Limb (tissue), 2 donors: ENCODE data around the gene PRG2.

ENCODE experiments used
- DNase-seq, 2 donors: peaks; one replicate each; pipeline ENCODE4 v3.0.0-alpha.2; 2016; ENCODE audit errors: extremely low spot score in 2 of 2

The PRG2 gene, protein sequence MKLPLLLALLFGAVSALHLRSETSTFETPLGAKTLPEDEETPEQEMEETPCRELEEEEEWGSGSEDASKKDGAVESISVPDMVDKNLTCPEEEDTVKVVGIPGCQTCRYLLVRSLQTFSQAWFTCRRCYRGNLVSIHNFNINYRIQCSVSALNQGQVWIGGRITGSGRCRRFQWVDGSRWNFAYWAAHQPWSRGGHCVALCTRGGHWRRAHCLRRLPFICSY

DNA sequence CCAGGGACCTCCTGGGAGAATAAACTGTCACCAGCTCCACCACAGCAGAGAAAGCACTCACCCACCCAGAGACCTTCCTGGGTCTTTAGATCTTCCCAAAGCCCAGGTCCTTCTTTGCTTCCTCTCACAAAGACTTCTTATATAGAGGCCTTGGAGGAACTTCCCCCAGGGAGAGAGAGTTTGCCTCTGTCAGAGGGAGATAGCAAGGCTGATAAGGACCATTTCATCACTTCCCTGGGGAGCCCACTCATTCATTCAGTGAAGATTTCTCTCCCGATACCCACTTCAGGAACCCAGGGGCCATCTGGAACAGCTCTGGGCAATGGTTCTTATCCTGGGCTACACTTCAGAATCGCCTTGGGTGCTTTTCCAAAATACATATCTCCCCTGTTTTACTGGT is at the start of gene PRG2:
Gene PRG2, minus strand, starts transcription at position 116 of the 400 bp plus-strand sequence. CDS start 706 bp downstream, outside the sequence.
- no peak for DNase-seq

DNA sequence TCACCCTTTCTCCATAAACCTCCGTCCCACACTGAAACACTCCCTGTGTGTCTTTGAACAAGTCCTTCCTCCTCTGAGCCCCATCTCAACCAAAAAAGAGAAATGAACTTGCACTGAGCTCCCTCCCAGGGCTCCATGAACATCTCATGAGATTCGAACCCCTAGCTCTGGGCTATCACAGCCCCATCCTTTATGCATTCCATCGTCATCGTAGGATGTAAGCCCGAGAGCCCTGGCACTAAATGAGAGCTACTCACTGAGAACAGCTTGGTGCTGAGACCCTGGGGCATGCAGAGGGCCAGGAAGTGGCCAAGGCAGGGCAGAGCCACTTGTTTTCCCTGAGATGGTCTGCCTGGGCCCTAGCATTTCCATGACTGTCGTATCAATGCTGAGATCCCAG is 49.3 kb upstream of the PRG2 start:
- no peak for DNase-seq

DNA sequence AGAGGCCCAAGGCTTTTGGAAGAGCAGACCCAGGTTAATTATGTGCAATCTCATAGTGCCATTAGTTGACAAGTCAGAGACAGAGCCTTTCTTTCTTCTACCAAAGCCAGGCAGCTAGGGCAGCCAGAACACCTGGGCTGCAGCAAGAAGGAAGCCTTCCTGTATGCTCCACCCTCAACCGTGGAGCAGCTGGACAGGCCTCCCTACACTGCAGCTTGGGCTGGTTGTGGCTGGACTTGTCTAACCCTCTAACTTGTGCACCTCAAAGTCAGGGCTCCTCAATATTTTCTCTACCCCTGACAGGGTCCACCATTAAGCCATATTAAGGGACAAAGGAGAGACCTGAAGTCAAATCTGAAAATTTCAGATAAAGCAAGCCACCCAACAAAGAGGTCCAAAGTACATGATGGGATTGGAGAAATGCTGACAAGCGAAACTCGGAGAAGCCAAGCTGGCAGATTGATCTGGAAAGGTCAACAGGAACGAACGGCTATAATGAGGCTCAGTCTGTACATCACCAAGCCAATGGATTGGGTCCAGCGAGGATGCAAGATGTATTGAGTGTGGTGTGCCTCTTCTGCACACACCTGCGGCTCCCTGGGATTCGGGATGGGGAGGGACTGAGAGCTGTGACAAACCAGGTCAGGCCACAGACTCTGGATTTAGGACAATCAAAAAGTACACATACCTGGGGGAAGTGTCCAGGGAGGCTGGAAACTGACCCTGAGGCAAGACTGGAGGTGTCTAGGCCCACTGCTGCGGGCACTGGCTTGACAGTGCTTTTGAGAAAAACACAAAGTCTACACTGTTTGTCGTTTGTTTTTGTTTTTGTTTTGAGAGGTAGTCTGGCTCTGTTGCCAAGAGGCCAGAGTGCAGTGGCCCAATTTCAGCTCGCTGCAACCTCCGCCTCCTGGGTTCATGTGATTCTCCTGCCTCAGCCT is 48.2 kb upstream of the PRG2 start:
- DNase-seq = no peak

DNA sequence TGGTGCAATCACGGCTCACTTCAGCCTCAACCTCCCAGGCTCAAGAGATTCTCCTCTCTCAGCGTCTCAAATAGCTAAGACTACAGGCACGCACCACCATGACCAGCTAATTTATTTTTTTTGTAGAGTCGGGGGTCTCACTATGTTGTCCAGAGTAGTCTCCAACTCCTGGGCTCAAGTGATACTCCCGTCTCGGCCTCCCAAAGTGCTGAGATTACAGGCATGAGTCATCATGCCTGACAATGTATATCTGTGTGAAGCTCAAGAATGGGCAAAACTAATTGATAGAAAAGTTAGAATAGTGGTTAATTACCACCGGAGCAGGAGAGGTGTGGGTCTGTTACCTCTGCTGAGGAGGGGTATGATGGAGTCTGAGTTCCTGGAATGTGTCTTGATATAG is 45.6 kb upstream of the PRG2 start:
- no peak for DNase-seq

DNA sequence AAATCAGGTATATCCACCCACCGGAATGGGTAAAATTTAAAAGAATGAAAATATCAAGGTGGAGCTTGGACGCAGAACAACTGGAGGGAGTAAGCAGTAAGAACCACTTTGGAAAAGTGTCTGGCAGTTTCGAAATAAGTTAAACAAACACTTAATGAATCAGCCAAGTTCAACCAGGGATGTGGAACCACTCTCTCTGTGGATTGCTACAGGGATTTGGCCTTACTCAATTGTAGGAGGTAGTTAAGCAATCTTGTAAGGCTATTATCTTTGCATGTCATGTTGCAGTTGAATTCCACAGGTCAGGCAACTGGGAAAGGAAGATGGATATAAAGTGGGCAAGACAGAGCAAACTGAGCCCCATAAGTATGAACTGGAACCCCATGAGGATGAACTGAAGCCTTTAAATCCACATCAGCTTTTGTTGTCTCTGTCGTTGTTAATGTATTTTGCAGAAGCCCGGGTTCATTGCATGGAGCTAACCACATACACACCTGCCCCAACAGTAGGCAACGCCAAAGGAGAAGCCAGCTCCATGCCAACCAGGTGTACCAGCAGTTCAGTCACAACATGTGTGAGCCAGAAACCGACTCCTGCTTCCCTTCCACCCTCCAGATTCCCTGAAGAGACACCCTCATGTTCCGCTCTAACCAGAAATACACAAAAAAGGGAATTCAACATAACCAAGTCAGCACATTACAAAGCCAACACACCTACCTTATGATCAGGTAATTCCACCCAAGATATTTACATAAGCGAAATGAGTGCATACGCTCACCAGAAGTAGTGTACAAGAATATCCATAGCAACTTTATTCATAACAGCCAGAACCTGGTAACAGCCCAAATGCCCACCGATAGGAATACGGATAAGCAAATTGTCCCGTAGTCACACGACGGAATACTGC is 44.4 kb upstream of the PRG2 start:
- no peak for DNase-seq

DNA sequence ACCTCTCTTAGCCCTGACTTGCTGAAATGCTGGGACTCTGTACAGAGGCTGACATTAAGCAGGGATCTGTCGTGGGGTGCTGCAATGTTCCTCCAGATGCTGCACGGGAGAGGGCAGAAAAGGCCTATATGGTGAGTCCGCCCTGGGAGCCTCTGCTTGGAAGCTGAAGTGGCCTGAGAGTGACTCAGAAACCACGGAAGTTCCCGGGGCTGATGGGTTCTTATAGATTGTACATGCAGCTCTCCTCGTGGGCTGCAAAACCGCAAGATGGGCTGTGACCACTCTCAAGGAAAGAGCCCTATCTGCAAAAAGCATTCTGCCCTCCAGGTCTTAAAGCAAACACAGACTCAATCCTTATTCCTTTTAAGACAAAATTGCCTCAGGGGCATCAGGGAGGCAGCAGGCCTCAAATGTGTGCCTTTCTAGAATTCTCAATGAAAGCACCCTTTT is 42.3 kb upstream of the PRG2 start:
- DNase-seq = no peak

DNA sequence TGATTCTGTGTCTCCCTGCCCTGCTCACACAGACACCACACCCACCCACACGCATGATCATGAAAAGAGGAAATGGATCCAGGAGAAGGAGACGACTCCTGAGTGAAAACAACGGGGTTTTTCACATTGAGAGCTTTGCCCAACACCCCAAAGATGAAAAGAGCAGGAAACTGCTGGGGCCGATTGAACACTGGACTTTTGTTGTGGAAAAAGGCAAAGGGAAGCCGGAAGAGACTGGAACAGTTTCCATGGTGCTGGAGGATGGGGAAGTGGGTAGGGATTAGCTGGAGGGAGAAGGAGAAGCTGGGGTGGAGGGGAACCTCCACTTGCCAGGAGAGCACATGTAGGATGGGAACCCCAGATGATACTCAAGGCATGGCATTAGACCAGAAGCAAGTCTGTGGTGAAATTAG is 41.7 kb upstream of the PRG2 start:
- no peak for DNase-seq

DNA sequence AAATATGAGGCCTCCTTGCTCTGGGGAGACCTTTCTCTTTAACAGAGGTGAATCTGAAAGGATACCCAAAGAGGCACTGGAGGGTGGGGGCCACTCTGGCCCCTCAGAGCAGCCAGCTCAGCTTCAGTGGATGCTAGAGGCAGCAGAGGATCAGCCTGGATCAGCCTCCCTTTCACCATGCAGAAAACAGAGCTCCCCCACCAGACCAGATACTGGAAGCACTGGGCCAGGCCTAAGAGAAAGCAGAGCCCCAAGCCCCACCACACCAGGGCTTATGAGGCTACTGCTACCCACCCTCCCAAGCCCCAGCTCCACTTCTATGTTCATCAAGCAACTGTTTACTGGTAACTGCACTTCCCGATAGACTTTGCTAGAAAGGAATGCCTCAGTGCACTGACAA is 40.5 kb upstream of the PRG2 start:
- DNase-seq = no peak

DNA sequence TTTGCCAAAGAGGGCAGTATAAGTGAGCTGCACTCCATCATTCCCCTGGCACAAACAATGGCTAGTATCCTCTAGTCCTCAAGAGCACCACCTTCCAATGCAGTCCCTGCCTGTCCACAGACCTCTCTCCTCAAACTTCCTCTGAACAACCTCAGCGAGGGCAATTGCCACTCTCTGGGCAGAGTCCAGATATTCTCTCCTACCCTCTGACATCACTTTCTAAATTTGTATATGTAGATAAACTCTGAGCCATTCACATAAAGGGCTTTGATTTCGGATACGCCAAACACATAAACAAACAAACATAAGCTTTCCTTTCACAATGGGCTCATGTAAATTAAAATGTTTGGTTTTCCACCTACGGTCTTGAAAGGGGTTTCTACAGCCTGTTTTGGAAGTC is 39.5 kb upstream of the PRG2 start:
- no peak for DNase-seq

DNA sequence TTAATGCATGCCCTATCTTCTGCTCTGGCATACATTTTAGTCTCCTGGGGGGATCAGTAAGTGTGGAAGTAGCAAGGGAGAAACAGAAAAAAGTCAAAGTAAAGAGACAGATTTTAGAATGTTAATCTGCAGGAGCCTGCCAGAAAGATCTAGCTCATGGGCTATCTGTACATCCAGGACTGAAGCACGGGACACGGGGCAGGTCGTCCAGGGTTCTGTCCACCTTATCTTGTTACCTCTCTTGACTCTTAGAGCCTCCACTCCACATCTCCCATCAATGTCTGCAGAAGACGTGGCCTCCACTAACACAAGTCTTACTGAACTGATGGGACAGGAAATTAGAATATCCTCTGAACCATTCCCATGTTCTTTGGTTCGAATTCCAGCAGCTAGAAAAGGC is 38.2 kb upstream of the PRG2 start:
- DNase-seq = no peak

DNA sequence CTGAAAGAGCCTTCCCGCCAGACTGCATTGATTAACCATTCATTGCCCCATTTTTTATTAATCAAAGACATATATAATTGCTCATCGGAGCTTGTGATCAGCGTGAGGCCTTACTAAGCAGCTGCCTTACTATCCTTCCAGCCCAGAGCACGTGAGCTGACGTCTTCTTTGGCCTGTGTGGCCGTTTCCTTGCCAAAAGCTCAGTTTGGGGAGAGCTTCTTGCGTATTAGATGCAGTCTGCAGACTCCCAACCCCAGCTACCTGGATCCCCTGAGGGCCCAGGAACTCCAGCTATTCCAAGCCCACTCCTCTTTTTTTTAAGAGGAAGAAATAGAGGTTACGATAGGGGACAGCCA is 37.3 kb upstream of the PRG2 start:
- DNase-seq = peak in 1 of 2 donors; percentile 74

DNA sequence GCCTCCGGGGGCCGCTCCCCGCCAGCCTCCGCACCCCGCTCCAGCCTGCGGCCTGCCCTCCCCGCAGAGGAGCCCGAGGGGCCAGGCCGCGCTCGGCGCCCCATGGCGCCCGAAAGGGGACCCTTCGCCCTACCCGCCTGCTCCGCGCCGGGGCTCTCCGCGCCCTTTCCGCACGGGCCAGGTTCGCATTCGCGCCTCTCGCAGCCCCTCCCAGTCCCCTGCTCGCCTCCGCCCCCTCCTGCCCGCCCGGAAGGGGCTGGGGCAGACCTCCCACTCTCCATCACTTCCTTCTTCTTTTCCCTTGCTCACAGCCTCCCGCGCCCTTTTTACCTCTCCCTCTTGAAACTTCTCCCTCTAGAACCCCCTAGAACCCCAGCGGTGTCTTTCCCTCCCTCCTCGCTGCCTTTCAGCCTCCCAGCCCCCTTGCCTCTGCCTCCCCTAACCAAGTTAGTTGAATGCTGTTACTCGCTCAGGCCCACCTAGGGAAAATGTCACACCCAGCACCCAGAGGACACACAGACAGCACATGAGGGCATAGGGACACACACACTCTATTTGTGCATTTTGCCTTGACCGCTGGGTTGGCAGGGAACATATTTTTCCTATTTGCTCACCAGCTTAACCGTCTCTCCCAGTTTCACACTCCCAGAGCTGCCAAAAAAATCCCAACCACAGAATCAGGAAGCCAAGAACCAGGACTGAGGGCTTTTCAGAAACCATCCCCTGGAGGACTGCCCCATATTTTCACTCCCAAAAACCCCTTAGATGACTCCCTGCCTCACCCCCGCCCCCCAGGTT is 36.7 kb upstream of the PRG2 start, which contains the start of gene SLC43A3:
Gene SLC43A3, minus strand, starts transcription at position 193 of the 798 bp plus-strand sequence. CDS start 949 bp downstream, outside the sequence.
- peak; percentile 84 for DNase-seq

DNA sequence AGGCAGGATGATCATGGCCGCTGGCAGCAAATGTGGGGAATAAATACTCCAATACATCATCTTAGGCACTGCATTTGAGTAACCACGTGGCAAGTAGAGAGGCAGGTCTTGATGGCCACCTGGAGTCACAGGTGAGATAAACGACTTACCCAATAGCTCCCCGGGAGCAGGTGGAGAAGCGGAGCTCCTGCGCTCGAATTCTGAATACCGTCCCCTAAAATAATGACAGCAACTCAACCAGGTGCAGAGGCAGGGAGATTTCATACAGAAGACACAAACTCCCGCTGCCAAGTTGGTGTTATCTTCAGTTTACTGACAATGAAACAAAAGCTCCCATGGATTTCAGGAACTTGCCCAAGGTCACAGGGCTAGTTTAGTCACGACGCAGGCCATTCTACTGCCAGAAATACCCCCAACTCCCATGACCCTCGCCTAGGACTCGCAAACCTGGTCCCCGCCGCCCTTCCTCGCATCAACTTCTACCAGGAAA is 36.0 kb upstream of the PRG2 start:
- no peak for DNase-seq

DNA sequence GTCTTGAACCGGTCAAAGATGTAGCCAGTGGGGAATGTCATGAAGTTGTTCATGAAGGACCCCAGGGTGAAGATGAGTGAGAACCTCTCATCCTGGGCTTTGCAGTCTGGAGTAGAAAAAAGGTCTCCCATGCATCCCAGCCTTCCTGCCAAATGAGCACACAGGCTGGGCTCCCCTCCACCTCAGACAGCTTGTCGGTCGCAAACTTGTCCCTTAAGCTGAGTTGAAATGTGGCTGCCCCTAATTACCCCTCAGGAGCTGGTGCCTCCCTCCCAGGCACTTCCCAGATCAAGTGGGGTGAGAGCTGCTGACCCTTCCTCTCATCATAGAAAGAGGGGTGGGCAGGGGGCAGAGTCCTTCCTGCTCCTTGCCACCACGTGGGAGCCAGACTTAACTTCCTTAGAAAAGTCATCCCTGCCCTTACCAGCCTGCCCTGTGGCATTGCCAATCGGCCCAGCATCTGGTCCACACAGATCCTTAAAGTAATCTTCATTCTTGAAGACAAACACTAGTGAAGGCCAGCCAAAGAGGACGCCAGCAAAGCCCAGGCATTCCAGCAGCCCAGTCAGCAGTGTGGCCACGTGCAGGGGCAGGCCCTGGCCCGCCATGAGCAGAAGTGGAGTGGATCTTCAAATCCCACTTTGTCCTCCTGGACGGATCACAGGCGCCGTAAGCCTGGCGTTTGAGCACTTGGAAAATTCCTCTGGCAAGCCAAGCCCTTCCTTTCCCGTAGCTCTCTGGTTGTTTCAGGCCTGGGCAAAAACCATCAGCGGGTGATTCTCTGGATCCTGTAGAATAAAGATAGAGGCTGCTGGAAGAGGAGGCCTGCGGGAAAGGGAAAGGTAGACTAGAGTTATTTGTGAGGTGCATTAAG is 35.4 kb upstream of the PRG2 start:
- peak; percentile 37 to 40 for DNase-seq

DNA sequence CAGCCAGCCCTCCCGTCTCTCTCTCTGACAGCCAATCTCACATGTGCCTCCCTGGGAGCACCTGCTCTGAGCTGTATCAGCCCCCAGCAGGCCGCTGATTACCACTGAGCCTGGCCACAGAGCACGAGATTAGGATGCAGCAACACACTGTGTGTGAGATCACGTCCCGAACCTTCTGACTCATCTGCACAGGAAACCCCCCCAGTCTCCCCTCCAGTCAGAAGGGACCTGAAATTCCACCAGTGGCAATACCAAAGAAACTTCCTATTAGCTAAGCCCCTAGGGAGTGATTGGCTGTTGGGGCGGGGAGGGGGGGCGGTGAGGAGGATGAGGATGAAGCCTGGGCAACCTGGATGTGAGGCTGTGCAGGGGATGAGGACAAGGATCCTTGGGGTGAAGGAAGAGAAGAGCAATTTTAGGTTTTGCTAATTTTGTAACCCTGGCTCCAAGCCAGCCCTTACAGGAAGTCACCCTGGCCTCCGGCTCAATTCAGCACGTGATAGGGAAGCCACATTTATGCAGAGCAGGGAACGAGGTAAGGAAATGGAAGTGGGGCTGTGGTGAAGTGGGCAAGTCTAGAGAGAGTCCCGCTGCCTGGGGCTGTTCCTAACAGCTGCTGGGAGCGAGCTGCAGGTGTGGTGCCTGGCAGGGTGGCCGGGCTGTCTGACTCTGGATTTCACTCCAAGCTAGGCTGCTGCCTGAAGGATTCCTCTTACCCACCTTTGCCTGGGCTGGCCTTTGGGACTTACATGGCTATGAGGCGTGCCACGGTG is 34.5 kb upstream of the PRG2 start:
- DNase-seq = peak; percentile 25 to 51

DNA sequence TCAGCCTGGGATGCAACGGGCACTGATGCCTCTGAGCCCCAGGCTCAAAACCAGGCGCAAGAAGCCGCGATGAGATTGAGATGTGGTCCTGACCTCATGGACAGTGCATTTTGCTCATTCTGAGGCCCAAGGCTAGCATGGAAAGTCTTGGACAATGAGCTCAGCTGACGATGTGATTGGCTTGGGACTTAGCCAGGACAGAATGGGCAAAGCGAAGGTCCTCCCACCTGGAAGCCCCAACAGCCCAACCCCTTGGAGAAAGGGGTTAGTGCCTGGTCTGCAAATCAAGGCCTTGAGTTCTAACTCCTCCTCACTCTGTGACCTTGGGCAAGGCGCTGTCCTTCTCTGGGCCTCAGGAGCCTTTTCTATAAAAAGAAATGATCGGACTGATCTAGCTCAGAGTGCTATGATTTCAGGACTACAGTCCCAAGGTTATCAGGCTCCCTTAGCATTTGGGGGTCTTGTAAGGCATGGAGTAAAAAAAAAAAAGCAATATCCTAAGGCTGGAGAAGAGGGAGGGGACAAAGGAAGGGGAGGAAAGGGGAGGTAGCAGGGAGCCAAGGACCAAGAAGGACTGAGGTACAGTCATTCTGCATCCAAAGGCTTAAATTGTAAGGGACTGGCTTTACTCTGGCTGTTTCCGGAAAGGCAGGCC is 33.8 kb upstream of the PRG2 start:
- no peak for DNase-seq

DNA sequence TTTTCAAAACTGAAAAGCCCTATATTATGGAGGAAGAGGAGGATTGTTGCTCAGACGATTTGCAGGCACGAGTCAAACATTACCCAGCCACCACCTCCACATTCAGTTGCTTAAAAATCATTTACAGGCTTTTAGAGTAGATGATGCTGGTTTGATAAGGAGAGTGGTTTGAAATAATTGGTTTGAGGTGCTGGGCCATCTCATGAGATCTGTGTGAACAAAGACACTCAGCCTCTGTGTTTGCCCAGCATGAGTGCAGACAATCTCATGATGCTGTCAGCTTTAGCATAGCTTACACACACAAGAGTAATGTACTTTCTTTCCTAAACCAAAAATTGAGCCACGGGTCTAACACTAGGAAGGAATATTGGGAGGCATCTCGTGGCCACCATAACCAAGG is 32.2 kb upstream of the PRG2 start:
- DNase-seq = no peak

DNA sequence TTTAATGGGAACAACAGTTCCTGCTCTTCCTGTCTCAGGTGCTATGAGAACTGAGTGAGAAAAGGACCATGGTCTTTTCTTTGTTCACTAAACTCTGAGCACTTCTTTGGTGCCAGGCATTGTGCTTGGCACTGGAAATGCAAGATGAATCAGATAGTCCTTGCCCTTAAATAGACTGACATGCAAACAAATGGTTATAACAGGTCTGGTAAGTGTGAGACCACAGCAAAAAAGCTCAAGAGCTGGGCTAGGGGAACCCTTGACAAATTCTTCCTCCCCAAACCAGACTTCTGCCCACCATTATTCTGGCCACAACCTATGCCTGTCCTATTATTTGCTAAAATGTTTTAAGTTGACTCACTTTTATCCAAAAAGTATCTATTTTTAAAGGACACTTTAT is 31.4 kb upstream of the PRG2 start:
- DNase-seq = no peak
